HG02981 (cell line): ENCODE results near the gene EXOSC1.
"Not testable (repeated sequence)": the region's sequence is repeated elsewhere in the genome, so short reads cannot be mapped to it uniquely, and the experiment has no call there.

Experiments used
- ATAC-seq: cut with Tn5 transposase; IDR thresholded peaks from one replicate; pipeline ENCODE4 v1.9.1; 2021; ENCODE audit warnings: mild to moderate bottlenecking, moderate library complexity; ENCODE audit not compliant: unreplicated experiment

Gene EXOSC1

DNA sequence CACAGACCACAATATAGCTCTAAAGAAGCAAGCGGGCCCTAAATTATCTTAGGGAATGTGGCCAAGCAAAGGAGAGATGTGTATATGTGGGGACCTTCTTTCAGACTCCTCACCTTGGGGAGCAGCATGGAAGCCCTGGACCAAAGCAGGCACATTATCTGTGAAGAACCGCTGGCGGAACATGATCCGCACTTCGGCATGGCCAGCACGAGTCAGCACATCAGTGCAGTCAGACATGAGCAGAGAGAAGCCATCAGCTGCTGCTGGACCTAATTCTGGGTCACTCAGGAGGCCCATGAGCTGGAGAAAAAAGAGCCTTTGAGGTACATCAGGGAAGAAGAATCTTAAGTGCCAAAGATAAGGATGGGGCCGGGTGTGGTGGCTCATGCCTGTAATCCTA, 14.1 kb upstream of the EXOSC1 start:
- ATAC-seq, result no peak

DNA sequence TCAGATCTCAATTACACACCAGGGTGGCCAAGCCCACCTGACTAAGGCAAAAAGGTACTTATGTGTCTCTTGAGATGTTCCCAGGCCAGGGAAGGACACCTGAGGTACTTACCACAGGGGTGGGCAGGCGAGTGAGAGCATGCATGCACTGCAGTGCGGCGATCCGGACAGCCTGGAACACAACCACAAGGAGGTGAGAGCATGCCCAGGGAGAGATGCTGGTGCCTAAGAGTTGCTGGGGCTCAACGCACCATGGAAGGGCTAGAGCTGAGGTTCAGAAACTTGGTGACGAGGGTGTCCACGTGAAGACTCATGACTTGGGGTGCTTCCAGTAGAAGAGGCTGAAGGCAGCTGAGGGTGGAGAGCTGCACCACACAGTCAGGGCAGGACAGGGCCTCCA, 13.3 kb upstream of the EXOSC1 start:
- no peak for ATAC-seq

DNA sequence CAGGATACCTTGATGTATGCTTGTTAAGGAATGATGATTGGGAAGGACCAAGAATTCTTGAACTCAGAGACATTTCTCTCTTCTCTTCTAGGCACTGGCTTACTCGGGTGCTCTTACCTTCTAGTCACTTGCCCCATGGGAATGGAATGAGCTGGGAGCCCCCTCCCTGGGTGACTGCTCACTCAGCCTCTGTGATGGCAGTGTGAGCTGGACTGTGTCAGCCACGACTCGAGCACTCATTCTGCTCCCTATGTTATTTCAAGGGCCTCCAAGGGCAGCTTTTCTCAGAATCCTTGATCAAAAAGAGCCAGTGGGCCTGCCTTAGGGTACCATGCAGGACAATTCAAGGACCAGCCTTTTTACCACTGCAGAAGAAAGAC, 10.9 kb upstream of the EXOSC1 start:
- ATAC-seq, result no peak

DNA sequence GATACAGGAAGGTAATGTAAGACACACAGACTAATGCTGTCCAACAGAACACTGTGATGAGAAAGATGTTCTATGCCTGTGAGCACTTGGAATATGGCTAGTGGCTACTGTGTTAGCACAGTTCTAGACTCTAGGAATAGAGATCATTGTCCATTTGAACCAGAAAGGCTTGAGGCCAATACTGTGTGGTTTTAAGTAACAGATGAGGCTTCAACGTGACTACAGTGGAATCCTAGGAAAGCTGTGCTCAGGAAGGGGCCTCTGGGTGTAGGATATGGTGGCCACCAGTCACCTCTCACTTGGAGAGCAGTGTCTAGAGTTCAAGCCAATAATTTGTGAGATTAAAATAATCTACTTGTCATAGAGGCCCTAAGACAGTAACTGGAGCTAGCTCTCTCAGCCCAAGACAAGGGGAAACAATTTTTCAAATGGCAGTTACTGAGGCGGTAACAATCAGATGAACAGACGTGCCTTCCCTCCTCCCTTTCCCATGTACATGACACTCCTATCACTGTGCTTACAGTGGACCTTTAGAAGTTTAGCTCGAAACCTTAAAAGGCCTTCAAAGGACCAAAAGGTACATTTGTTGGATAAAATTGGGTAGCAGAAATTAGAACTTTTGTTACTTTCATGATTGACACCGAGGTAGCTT, 10.4 kb upstream of the EXOSC1 start:
- ATAC-seq, result no peak

DNA sequence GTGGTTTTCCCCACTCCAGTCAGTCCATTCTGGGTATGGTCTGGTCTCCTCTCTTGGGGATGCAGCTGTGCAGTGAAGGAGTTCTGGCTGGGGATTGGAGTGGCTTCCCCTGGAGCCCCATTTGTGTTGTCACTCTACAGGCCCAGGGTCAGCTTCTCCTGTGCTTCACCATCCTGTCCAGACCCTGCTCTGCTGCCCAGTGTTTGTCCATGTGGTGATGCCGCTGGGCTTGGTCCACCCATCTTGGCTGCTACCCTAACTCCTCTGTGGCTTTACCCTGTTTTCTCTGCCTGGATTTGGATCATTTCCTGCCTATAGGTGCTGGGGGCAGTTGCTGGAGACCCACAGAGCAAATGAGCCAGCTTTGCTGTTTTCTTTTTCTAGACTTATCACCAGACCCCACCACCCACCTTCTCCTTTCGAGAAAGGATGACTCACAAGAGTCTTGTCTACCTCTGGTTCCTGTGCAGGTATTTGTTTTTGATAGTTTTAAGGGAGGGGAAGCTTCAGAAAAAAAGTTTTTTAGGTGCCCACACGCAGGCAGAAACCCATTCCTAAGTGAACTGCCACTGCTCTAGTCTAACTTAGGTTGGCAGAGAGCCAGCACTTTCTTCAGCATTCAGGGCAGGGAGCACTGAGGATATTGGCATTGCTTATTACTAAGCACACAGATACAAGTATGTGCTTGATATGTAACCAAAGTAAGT, 8.7 kb upstream of the EXOSC1 start:
- ATAC-seq, result no peak

DNA sequence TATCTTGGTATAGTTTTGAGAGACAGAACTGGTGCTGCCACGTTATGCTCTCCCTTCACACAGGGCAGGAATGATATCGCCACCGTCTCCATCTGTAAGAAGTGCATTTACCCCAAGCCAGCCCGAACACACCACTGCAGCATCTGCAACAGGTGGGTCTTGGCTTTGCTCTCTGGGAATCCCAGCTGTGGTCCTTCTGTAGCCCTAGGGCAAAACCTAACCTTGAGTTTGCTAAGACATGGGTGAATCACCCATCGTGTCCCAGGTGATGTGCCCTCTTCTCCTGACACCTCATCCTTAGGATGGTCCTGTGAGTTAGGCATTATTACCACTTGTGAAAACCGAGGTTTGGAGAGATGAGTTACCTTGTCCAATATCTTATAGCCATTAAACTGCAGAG, 6.5 kb upstream of the EXOSC1 start:
- ATAC-seq, result no peak

DNA sequence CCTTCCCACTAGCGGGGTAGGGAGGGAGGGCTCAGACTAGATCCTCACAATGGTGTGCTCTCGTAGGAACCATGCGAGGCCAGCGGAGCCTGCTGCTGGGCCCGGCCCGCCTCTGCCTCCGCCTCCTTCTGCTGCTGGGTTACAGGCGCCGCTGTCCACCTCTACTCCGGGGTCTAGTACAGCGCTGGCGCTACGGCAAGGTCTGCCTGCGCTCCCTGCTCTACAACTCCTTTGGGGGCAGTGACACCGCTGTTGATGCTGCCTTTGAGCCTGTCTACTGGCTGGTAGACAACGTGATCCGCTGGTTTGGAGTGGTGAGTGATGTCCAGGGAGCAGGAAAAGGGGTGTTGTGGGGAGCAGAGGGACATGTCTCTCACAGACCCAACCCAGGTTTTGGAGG, 5.8 kb upstream of the EXOSC1 start:
- no peak for ATAC-seq

DNA sequence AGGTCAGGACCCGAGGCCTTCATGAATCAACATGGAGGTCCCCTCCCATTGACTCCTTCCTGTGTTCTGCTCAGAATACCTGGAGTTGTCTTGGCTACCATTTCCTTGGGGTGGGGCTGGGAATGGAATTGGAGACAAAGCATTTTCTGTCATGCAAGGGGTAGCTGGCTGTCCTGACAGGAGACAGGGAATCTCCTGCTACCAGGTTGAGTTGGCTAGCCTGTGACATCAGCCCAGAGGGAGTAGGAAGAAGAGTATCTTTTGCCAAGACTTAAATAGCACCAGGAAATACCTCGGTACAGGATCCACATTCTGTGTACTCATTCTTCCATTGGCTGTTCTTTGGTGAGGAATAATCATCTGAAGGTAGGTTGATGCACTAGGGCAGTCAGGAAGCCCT, 5.0 kb upstream of the EXOSC1 start:
- ATAC-seq, result no peak

DNA sequence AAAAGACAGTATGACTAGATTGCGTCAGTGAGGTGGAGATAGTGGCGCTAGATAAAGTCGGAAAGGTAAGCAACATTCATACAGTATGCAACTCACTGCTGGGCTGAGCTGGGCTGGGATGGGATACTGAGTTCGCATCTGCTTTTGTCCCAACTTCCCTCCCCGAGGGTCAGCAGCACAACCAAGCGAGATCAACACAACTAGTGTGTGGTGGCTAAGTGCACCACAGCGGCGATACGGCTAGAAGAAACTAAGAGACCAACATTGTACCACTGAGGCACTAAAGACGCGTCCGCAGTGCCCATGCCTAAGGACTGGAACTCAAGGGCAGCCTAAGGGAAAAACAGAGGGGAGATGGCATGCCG, 467 bp downstream of the EXOSC1 start:
- no peak for ATAC-seq

DNA sequence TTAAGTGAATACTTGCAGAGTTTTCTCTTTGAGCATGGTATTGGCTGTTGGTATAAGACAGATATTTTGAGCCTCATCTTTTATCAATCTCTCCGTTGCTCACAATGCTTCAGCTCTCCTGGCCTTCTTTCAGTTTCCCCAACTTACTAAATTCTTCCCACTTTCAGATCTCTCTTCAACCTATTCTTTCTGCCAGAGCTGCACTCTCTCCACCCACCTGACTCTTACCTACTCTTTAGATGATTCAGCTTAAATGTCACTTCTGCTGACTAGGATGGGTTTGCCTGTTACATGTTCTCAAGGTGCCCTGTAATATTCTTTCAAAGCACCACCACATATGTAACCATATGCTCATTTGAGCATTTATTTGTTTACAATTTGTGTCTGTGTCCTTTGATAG, 1.6 kb downstream of the EXOSC1 start:
- no peak for ATAC-seq

DNA sequence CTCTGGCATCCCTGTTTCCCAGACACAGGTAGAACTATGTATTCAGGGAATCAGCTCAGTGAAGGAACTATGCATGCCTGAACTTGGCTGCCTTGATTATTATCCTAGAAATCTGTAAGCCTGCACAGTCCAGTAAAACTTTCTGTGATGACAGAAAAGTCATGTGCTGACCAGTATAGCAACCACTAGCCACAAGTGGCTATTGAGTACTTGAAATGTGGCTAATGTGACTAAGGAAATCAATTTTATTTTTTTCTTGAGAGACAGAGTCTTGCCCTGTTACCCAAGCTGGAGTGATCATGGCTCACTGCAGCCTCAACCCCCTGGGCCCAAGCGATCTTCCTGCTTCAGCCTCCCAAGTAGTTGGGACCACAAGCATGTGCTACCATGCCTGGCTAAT, 3.5 kb downstream of the EXOSC1 start:
- ATAC-seq, result no peak

DNA sequence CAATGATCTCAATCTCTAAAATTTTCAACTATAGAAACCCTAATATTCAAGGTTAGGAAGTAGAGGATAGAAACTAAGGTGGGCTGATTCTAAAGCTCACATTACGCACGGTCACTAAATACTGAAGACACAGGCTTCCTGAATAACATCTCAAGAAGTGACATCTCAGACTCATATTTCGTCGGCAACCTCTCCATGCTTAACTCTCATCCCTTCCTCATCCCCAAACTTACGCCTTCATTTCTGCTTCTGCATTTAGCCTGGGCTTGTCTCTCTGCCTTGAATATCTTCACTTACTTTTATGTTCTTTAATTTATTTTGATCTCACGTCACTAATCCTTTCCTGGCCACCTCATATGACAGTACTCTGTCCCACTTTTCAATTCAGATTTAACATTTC, 10.6 kb downstream of the EXOSC1 start:
- no peak for ATAC-seq

DNA sequence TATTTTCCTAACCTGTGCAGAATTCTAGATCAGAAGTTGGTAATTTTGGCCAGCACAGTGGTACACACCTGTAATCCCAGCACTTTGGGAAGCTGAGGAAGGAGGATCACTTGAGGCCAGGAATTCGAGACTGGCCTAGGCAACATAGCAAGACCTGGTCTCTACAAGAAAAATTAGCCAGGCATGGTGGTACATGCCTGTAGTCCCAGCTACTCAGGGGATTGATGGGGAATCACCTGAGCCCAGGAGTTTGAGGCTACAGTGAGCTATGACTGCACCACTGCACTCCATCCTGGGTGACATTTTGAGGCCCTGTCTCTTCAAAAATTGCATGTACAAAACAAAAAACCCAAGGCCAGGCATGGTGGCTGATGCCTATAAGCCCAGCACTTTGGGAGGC, 11.2 kb downstream of the EXOSC1 start:
- no peak for ATAC-seq

DNA sequence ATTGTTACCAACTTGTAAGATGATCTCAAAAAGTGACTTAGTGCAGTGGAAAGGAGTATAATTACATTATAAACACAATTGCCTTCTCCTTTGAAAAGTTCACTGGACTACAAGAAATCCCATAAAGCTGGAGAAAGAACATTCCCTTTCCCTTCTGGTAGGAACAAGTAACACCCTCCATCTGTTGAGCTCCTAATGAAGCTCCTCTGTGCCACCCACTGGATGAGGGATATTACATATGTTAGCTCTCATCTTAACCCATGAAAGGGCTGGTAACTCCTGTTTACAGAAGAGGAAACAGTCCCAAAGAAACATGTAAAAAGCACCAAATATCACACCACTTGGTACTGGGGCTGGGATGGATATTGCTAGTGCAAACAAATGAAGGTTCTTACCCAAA, 11.8 kb downstream of the EXOSC1 start:
- ATAC-seq, result no peak

DNA sequence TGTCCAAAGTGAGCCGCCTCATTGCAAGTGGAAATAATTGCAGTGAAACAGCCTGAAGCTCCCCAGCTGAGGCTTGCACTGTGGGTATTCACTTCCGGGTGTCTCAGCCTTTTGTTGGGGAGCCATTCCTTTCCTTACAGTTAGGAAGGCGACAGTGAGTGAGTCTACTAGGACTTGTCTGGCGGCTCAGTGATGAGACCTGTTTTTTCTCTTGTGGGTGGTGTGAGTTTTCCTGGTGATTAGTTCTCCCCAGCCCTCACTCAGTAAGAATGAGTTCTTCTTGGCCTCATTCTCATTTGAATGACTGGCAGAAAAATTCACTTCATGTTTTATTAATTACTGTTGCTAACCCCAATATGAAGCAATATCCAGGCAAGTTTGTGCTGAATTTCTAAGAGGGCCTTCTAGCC, 17.2 kb downstream of the EXOSC1 start:
- no peak for ATAC-seq

DNA sequence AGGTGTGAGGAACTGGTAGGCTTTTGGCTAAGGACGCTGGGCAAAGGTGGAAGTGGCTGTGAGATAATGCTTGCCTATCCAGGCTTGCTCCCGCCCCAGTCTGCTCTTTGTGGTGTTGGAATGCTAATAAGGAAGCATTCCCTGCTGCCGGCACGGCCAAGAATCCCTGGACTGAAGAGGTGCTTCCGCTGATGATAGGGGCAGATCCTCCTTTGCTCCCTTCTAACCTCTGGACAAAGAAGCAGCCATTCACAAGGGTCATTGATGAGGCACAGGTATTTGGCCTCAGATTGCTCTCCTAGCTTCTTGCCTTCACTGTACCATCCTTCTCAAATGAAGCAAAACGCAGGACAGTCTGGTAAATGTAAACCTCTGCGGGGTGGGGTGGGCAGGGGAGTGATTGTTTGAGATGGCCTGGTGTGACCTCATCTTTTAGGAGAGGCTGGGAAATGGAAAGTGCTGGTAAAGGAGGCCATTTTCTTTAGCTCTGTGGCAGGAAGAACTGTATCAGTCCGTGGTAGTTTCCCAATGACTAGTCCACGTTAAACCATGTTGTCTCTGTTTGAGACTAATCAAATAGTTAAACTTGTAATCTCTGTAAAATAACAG, 18.1 kb downstream of the EXOSC1 start:
- no peak for ATAC-seq

DNA sequence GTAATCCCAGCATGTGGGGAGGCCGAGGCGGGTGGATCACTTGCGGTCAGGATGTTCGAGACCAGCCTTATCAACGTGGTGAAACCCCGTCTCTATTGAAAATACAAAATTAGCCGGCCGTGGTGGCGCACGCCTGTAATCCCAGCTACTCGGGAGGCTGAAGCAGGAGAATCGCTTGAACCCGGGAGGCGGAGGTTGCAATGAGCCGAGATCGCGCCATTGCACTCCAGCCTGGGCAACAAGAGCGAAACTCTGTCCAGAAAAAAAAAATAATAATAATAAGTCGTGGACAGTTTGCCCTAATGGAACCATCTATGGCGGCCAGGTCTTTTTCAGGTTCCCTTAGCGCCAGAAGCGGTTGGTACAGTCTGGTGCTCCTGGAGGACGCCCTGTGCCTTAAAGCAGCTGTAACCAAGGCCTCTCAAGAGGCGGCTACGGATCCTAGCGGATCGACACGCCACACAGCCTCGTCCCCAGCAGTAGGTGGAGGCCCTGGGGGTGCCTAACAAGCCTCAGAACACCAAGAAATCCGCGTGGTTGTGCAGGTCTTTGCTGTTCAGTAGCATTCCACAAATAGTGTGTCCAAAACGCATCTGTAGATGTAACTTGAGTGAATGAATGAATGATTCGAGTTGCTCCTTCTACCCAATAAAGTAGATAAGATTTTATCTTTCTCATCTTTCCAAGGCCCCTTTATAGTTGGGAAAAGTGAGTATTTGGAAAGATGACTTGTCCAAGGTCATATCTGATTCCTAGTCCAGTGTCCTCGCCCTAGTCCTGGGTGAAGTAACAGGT, 18.8 kb downstream of the EXOSC1 start:
- ATAC-seq, result no peak

DNA sequence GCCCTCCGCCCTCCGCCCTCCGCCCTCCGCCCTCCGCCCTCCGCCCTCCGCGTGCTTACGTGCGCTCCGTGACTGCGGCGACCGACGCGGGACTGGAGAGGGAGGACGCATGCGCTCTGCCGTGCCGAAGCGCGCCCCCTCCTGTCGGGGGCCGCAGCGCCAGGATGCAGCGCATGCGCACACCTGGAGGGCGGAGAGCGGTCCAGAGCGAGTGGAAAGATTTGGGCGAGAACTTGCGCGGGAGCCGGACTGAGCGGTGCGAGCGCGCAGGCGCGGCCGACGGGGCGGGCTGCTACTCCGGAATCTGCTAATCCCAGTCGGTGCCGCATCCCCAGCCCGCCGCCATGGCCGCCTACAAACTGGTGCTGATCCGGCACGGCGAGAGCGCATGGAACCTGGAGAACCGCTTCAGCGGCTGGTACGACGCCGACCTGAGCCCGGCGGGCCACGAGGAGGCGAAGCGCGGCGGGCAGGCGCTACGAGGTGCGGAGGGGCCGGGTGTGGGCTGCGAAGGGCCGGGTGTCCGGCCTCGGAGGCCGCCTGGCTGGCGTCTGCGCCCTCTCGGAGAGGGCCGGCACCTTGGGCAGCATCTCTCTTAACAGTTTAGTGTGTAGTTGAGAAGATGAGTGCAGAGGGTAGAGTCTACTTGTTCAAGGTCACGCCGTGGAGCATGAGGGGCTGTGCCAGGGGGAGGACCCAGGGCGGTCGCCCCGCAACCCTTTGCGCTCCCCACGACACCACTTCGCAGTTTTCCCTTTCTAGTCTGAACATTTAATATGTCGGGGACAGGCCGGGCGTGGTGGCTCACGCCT, 19.6 kb downstream of the EXOSC1 start, which contains the start of gene PGAM1:
Gene PGAM1, plus strand, starts transcription at position 228 of the 812 bp plus-strand sequence. Its CDS starts 117 bp downstream, at position 345.
- peak; percentile 77 for ATAC-seq

DNA sequence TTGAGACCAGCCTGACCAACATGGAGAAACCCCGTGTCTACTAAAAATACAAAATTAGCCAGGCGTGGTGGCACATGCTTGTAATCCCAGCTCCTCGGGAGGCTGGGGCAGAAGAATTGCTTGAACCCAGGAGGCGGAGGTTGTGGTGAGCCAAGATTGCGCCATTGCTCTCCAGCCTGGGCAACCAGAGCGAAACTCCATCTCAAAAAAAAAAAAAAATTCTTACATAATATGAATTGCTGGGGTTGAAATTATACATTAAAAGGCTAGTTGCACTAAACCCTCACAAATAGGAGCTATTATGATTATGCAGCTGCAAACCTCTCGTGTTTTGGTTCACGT, 22.1 kb downstream of the EXOSC1 start:
- not testable (repeated sequence) for ATAC-seq

DNA sequence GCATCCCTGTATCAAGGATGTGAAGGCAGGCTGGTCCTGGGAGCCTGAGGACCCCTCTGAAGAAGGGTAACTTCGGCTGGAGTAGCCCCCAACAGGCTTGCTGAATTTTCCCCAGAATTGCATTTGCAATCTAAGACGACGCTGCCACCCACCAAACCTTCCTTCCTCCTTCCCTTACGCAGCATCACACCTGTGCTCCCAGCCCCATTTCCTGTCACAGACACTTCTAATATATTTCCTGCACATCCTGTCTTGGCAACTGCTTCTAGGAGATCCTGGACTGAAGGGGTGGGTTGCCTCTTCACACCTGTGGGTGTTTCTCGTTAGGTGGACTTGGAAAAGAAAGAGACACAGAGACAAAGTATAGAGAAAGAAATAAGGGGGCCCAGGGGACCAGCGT, 29.2 kb downstream of the EXOSC1 start:
- no peak for ATAC-seq

DNA sequence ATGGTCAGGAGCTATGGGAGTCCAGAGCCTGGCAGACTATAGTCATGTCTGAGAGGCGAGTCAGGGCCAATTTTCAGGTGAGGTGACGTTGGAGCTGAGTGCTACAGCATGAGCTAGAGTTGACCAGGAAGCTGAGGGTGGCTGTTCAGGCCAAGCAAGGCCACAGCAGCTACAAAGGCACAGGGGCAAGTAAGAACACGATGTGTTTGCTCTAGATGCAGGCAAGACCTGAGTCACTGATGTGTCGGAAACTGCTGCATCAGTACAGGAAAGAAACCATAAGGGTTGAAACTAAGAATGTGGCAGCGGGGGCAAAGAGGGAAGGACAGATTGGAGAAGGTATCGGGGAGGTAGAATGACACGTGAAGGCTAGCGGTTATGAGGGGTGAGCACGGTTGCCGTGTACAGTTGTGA, 32.9 kb downstream of the EXOSC1 start:
- ATAC-seq, result no peak
